Coronary artery (tissue), 2 donors: ENCODE measurements around the gene GATAD2A.

Experiments used
- DNase-seq: peaks from one replicate; pipeline ENCODE4 v3.0.0-alpha.2; 2017; ENCODE audit warnings: low spot score
- H3K27ac ChIP-seq, 2 donors: fragments of 200-600 bp; sonication (generic); one replicate each; pipeline ENCODE4 v1.5.1; 2016 to 2019
- H3K4me3 ChIP-seq: fragments of 200-600 bp; sonication (generic); 2 replicates; pipeline ENCODE4 v1.5.1; 2016; ENCODE audit warnings: mild to moderate bottlenecking, moderate library complexity
- CTCF ChIP-seq: fragments of 200-600 bp; sonication (generic); IDR thresholded peaks from one replicate; pipeline ENCODE4 v1.5.1; 2019; ENCODE audit warnings: antibody characterized with exemption

Gene GATAD2A

GRCh38 chr19:19459073-19459472 is 53.6 kb downstream of the GATAD2A start:
- Histone ChIP-seq H3K4me3 (no peak overlapping the region), H3K27ac (peak overlapping the region in 1 of 2 donors; percentile 77)
- TF ChIP-seq CTCF = no peak
- DNase-seq = no peak

- DNase-seq = no peak
- Histone ChIP-seq H3K27ac (peak overlapping the region; percentile 28 to 77), H3K4me3 (peak overlapping the region; percentile 6)
- TF ChIP-seq CTCF = no peak
Measured at GRCh38 chr19:19459707-19460251, 54.3 kb downstream of the GATAD2A start.

DNA sequence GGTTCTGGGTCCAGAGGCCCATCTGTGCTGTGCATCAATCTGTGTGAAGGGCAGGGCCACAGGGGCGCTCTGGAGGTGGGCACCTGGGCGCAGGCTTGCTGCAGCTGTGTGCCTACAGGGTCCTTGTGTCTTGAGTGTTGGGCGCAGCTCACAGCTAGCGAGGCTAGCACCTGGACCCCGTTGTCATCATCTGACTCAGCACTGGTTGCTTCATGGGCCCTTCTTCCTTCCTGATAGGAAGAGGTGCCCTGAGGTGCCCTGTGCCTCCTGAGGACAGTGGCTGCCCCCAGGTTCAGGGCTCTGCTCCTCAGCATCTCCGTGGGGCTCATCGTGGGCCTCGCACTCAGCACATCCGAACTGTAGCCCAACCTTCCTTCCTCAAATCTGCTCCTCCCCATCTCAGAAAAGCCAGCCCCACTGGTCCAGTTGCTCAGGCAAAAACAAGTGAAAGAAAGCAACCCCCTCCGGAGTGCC is 54.8 kb downstream of the GATAD2A start:
- peak overlapping the region; percentile 64 for H3K4me3 ChIP-seq
- H3K27ac ChIP-seq = peak overlapping the region; percentile 47 to 77
- TF ChIP-seq CTCF = no peak
- no peak for DNase-seq

- no peak for DNase-seq
- Histone ChIP-seq H3K4me3 (peak overlapping the region; percentile 64), H3K27ac (peak overlapping the region; percentile 47 to 77)
- no peak for TF ChIP-seq CTCF
Measured at GRCh38 chr19:19460761-19461265, 55.3 kb downstream of the GATAD2A start.

- Histone ChIP-seq H3K27ac (peak overlapping the region; percentile 47 to 77), H3K4me3 (peak overlapping the region; percentile 64)
- DNase-seq = no peak
- TF ChIP-seq CTCF = no peak
Measured at GRCh38 chr19:19461306-19461670, 55.8 kb downstream of the GATAD2A start.

DNA sequence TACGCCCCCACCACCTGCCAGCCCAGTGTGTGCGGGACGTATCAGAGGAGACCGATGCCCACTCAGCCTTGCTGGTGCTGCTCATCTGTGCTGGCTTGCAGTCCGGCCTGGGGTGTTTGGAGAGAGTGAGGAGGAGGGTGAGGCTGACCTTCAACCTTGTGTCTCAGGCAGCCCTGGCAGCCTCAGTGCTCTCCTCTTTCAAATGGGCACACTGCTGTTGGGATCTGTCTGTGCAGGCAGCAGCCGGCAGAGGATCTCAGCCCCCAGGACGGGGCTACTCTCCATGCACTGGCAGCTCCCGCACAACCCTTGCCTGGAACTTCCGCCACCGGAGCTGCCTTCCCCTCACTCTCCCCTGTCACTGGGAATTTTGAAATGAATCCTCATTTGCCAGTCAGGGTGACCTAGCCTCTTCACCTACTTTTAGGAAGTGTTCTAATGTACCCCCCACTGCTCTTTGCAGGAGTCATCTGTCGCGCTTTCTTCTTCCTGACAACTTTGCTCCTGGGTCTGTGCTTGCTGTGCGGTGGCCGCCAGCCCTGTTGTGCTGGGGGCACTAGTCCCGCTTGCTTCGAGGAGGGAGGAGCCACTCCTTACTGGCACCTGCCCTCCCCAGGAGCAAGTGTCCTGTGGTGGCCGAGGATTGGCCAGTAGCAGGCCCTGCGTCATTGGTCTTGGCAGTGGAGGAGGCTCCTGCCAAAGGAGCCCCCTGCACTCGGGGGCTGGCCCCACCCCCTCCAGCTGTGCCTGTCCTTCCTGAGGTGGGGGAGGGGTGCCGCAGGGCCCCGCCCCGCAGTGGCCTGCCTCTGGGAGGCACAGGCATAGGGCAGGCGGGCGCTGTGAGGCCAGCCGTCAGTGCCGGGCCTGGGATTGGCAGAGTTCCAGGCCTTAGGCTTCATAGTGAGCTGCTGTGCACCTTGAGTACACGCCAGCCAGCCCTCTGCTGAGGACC is 56.5 kb downstream of the GATAD2A start:
- H3K4me3 ChIP-seq = peak overlapping the region; percentile 64

More for the DNA sequence above, 56.5 kb downstream of the GATAD2A start:
- DNase-seq = no peak
- no peak for TF ChIP-seq CTCF
- H3K27ac ChIP-seq = peak overlapping the region; percentile 47 to 77
